Measurements from ENCODE around the gene PTPDC1.
A peak's percentile ranks its signal among the peaks of the same experiment; 100 is the strongest.

Gene PTPDC1

GRCh38 chr9:94084314-94084713 lies at the start of gene PTPDC1:
PTPDC1 (plus strand) TSS chr9:94084464; CDS start chr9:94084531, 67 bp downstream.
- peak; percentile 68 to 96 (median 87) for DNase-seq
- intact Hi-C loops (cut with DNase I) = loop anchor here (5.0 kb wide), 1 partner anchor 83 kb away; no protein-coding TSS in a partner anchor

- intact Hi-C loops (cut with DNase I) = no loop called here
- DNase-seq = no peak
These were observed 49.8 kb upstream of the PTPDC1 start for GRCh38 chr9:94034511-94034910.

GRCh38 chr9:94039786-94040185 lies 44.5 kb upstream of the PTPDC1 start:
- intact Hi-C loops (cut with DNase I) = no loop called here
- DNase-seq = no peak

- intact Hi-C loops (cut with DNase I) = no loop called here
- DNase-seq = no peak
These were observed 41.5 kb upstream of the PTPDC1 start for GRCh38 chr9:94042516-94043360.

- DNase-seq = peak in 9 of 42 donors; percentile 13 to 58 (median 26)
These were observed 29.5 kb upstream of the PTPDC1 start for GRCh38 chr9:94054716-94055115.

GRCh38 chr9:94056442-94056974 lies 27.8 kb upstream of the PTPDC1 start:
- DNase-seq = no peak

More at GRCh38 chr9:94054716-94055115, 29.5 kb upstream of the PTPDC1 start:
- intact Hi-C loops (cut with DNase I) = no loop called here

GRCh38 chr9:94057918-94058317 lies 26.3 kb upstream of the PTPDC1 start:
- DNase-seq = no peak
- intact Hi-C loops (cut with DNase I) = no loop called here

More at GRCh38 chr9:94056442-94056974, 27.8 kb upstream of the PTPDC1 start:
- intact Hi-C loops (cut with DNase I) = no loop called here

- DNase-seq = no peak
- intact Hi-C loops (cut with DNase I) = no loop called here
These were observed 22.4 kb upstream of the PTPDC1 start for GRCh38 chr9:94061864-94062263.

- DNase-seq = peak; percentile 31 to 96 (median 84)
- intact Hi-C loops (cut with DNase I) = loop anchor here (2.0 kb wide), 1 partner anchor 147 kb away; no protein-coding TSS in a partner anchor
These were observed 18.7 kb upstream of the PTPDC1 start for GRCh38 chr9:94065535-94065961.

GRCh38 chr9:94068257-94068656 lies 16.0 kb upstream of the PTPDC1 start:
- no peak for DNase-seq
- intact Hi-C loops (cut with DNase I) = no loop called here

- intact Hi-C loops (cut with DNase I) = no loop called here
- no peak for DNase-seq
These were observed 7.7 kb upstream of the PTPDC1 start for GRCh38 chr9:94076557-94076956.

- no peak for DNase-seq
- intact Hi-C loops (cut with DNase I) = no loop called here
These were observed 6.2 kb upstream of the PTPDC1 start for GRCh38 chr9:94078086-94078485.

- intact Hi-C loops (cut with DNase I) = no loop called here
- DNase-seq = no peak
These were observed 5.0 kb upstream of the PTPDC1 start for GRCh38 chr9:94079236-94079635.

GRCh38 chr9:94080249-94080648 lies 4.0 kb upstream of the PTPDC1 start:
- intact Hi-C loops (cut with DNase I) = loop anchor here (5.0 kb wide), 1 partner anchor 87 kb away; no protein-coding TSS in a partner anchor
- no peak for DNase-seq

- intact Hi-C loops (cut with DNase I) = loop anchor here (5.0 kb wide), 1 partner anchor 86 kb away; no protein-coding TSS in a partner anchor
- DNase-seq = no peak
These were observed 2.8 kb upstream of the PTPDC1 start for GRCh38 chr9:94081435-94081834.

GRCh38 chr9:94081864-94082463 lies 2.3 kb upstream of the PTPDC1 start:
- DNase-seq = peak in 35 of 42 donors; percentile 12 to 82 (median 52)

GRCh38 chr9:94082553-94082952 lies 1.7 kb upstream of the PTPDC1 start:
- no peak for DNase-seq

More at GRCh38 chr9:94081864-94082463, 2.3 kb upstream of the PTPDC1 start:
- intact Hi-C loops (cut with DNase I) = loop anchor here (5.0 kb wide), 1 partner anchor 85 kb away; no protein-coding TSS in a partner anchor

GRCh38 chr9:94082956-94083355 lies 1.3 kb upstream of the PTPDC1 start:
- intact Hi-C loops (cut with DNase I) = loop anchor here (5.0 kb wide), 1 partner anchor 84 kb away; no protein-coding TSS in a partner anchor
- peak in 4 of 42 donors; percentile 8 to 26 (median 16) for DNase-seq

More at GRCh38 chr9:94082553-94082952, 1.7 kb upstream of the PTPDC1 start:
- intact Hi-C loops (cut with DNase I) = loop anchor here (5.0 kb wide), 1 partner anchor 85 kb away; no protein-coding TSS in a partner anchor

- peak; percentile 41 to 90 (median 72) for DNase-seq
- intact Hi-C loops (cut with DNase I) = loop anchor here (5.0 kb wide), 1 partner anchor 84 kb away; no protein-coding TSS in a partner anchor
These were observed 880 bp upstream of the PTPDC1 start for GRCh38 chr9:94083384-94083783.

Measured in head of caudate nucleus (tissue), 42 donors.